GM23338 (cell line): Measurements from ENCODE around the gene CD2. TPM values are rescaled to one million over a fixed set of nuclear protein-coding genes. Genes with fewer than 3 reads are reported as not detected.
A peak's percentile ranks its signal among the peaks of the same experiment; 100 is the strongest.

Experiments
- ATAC-seq: fragments of 200-7000 bp; cut with Tn5 transposase; 3 replicates; pipeline ENCODE4 v1.9.1; 2020
- DNase-seq: peaks from one replicate; pipeline ENCODE4 v3.0.0-alpha.2; 2015; ENCODE audit warnings: low spot score
- H2AFZ ChIP-seq: fragments of 200-600 bp; sonication (generic); 2 replicates; pipeline ENCODE4 v1.8.0; 2016; ENCODE audit warnings: antibody characterized with exemption, mild to moderate bottlenecking, moderate library complexity
- H3F3A ChIP-seq: fragments of 200-600 bp; sonication (generic); replicated peaks from 2 replicates; pipeline ENCODE4 v1.8.0; 2017; ENCODE audit warnings: antibody characterized with exemption, mixed run types, low read depth
- H3K27ac ChIP-seq: fragments of 200-600 bp; sonication (generic); 2 replicates; pipeline ENCODE4 v1.6.1; 2016; ENCODE audit warnings: low read depth
- H3K27me3 ChIP-seq: fragments of 200-600 bp; sonication (generic); 2 replicates; pipeline ENCODE4 v1.8.0; 2016; ENCODE audit warnings: mild to moderate bottlenecking, mixed run types, moderate library complexity; ENCODE audit not compliant: insufficient read depth
- H3K36me3 ChIP-seq: fragments of 200-600 bp; sonication (generic); 2 replicates; pipeline ENCODE4 v1.8.0; 2016; ENCODE audit warnings: mild to moderate bottlenecking; ENCODE audit not compliant: insufficient read depth
- H3K4me1 ChIP-seq: fragments of 200-600 bp; sonication (generic); 2 replicates; pipeline ENCODE4 v1.8.0; 2016; ENCODE audit warnings: mild to moderate bottlenecking, moderate library complexity; ENCODE audit not compliant: insufficient read depth
- H3K4me2 ChIP-seq: fragments of 200-600 bp; sonication (generic); 2 replicates; pipeline ENCODE4 v1.7.1; 2017; ENCODE audit warnings: mixed run types
- H3K4me3 ChIP-seq: fragments of 200-600 bp; sonication (generic); 2 replicates; pipeline ENCODE4 v1.6.1; 2016; ENCODE audit warnings: mixed run types
- H3K79me2 ChIP-seq: fragments of 200-600 bp; sonication (generic); replicated peaks from 2 replicates; pipeline ENCODE4 v1.8.0; 2017; ENCODE audit warnings: mild to moderate bottlenecking; ENCODE audit not compliant: insufficient read depth
- H3K9me2 ChIP-seq: fragments of 200-600 bp; sonication (generic); 2 replicates; pipeline ENCODE4 v1.8.0; 2017; ENCODE audit not compliant: insufficient read depth
- H4K20me1 ChIP-seq: fragments of 200-600 bp; sonication (generic); replicated peaks from 2 replicates; pipeline ENCODE4 v1.8.0; 2017; ENCODE audit warnings: mild to moderate bottlenecking; ENCODE audit not compliant: insufficient read depth
- H3K27ac Mint-ChIP-seq: 2 replicates; pipeline ENCODE4 v1.8.0; 2020; ENCODE audit warnings: inconsistent platforms, mild to moderate bottlenecking, moderate library complexity, mixed read lengths
- H3K27me3 Mint-ChIP-seq: 3 replicates; pipeline ENCODE4 v1.8.0; 2022; ENCODE audit warnings: low read depth, mild to moderate bottlenecking, moderate library complexity, mixed read lengths, inconsistent platforms; ENCODE audit not compliant: insufficient read depth, poor library complexity
- H3K36me3 Mint-ChIP-seq: 3 replicates; pipeline ENCODE4 v1.8.0; 2021; ENCODE audit warnings: low read depth, mild to moderate bottlenecking, inconsistent platforms, moderate library complexity, mixed read lengths
- H3K4me1 Mint-ChIP-seq: 3 replicates; pipeline ENCODE4 v1.8.0; 2020; ENCODE audit warnings: mild to moderate bottlenecking, inconsistent platforms, mixed read lengths
- H3K4me3 Mint-ChIP-seq: 3 replicates; pipeline ENCODE4 v1.8.0; 2021; ENCODE audit warnings: moderate library complexity, mild to moderate bottlenecking, inconsistent platforms, mixed read lengths
- H3K9me3 Mint-ChIP-seq: 3 replicates; pipeline ENCODE4 v1.8.0; 2020; ENCODE audit warnings: moderate library complexity, mild to moderate bottlenecking, inconsistent platforms, mixed read lengths
- CREB1 ChIP-seq: fragments of 250-450 bp; sonication (Bioruptor Pico); IDR thresholded peaks from 2 replicates; pipeline ENCODE4 v1.5.0; 2020; ENCODE audit warnings: low read depth, mild to moderate bottlenecking, moderate library complexity
- EZH2 ChIP-seq: fragments of 200-600 bp; sonication (generic); IDR thresholded peaks from one replicate; pipeline ENCODE4 v1.8.0; 2017; ENCODE audit warnings: antibody characterized with exemption, mild to moderate bottlenecking, low read depth; ENCODE audit not compliant: unreplicated experiment
- EZH2phosphoT487 ChIP-seq: fragments of 200-600 bp; sonication (generic); IDR thresholded peaks from one replicate; pipeline ENCODE4 v1.8.1; 2018; ENCODE audit warnings: antibody characterized with exemption; ENCODE audit not compliant: unreplicated experiment
- POLR2AphosphoS5 ChIP-seq: IDR thresholded peaks from 2 replicates; pipeline ENCODE4 v1.6.1; 2016; ENCODE audit warnings: antibody characterized with exemption, low read depth
- STAT1 ChIP-seq: IDR thresholded peaks from one replicate; pipeline ENCODE4 v1.6.1; 2016; ENCODE audit warnings: antibody characterized with exemption; ENCODE audit not compliant: unreplicated experiment
- ZNF114 ChIP-seq: fragments of 250-450 bp; sonication (Bioruptor Pico); IDR thresholded peaks from 2 replicates; pipeline ENCODE4 v1.5.0; 2020; ENCODE audit warnings: mild to moderate bottlenecking, moderate library complexity
- ZNF331 ChIP-seq: fragments of 250-450 bp; sonication (Bioruptor Pico); IDR thresholded peaks from 2 replicates; pipeline ENCODE4 v1.5.0; 2020; ENCODE audit warnings: low read depth, mild to moderate bottlenecking, moderate library complexity
- polyA plus RNA-seq: library from polyadenylated mRNA; unstranded; fragments of >200 nt; fragmentation: Nextera tagmentation; extraction: Ambion mirVana; gene quantifications from 2 replicates; pipeline ENCODE4 v1.2.1, GENCODE V29; 2016
- total RNA-seq: library from RNA; depleted of rRNA; stranded (reverse); fragments of >200 nt; shearing (Covaris generic); gene quantifications from 2 replicates; pipeline ENCODE4 v1.2.3, GENCODE V29; 2014
- TF ChIP-seq, protein P1 (sequence below), 2 experiments: fragments of 200-600 bp in 1 of 2; sonication (generic) in 1 of 2; conservative IDR thresholded peaks; 2 replicates each; pipeline versions ENCODE4 v1.5.1 to v1.6.1; 2016 to 2017; ENCODE audit warnings: antibody characterized with exemption in 2 of 2, low read depth in 2 of 2, mild to moderate bottlenecking in 2 of 2, moderate library complexity in 1 of 2
- TF ChIP-seq, protein P2 (sequence below): IDR thresholded peaks from one replicate; pipeline ENCODE4 v1.6.1; 2018; ENCODE audit warnings: antibody characterized with exemption; ENCODE audit not compliant: unreplicated experiment
- TF ChIP-seq, protein P3 (sequence below): fragments of 250-450 bp; sonication (Bioruptor Pico); IDR thresholded peaks from 2 replicates; pipeline ENCODE4 v1.5.0; 2020; ENCODE audit warnings: mild to moderate bottlenecking, moderate library complexity

The CD2 gene
- total and polyA plus RNA-seq, 2 experiments from 2014 or later = not detected

DNA sequence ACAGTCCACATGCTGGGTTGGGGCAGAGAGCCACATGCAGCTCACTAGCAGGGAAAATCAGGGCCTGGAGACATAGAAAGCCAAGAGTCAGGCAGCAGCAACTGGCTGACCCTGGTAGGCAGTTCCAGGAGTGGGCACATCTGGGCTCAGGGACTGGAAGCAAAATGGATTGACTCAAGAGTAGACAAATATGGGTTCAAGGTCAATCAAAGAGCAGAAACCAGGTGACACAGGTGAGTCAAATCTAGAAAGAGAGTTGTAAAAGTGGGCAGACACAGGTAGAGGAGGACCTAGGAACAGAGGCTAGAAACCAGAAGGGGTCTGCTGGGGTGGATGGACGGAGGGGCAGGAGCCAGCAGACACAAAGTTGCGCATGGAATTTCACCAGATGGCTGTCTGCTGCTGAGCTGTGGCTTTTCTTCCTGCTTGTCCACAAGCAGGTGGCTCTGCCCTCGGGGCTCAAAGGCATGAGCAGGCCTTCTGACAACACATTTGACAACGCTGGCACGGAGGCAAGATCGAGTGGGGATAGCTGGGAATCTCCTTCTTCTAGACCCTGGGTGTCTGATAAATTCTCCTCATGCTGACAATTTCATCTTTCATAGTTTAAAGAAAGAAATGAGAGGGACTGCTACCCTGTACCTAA lies 45.9 kb upstream of the CD2 start (continued):
- TF ChIP-seq ZNF331 = no peak
- TF ChIP-seq, protein P1, sequence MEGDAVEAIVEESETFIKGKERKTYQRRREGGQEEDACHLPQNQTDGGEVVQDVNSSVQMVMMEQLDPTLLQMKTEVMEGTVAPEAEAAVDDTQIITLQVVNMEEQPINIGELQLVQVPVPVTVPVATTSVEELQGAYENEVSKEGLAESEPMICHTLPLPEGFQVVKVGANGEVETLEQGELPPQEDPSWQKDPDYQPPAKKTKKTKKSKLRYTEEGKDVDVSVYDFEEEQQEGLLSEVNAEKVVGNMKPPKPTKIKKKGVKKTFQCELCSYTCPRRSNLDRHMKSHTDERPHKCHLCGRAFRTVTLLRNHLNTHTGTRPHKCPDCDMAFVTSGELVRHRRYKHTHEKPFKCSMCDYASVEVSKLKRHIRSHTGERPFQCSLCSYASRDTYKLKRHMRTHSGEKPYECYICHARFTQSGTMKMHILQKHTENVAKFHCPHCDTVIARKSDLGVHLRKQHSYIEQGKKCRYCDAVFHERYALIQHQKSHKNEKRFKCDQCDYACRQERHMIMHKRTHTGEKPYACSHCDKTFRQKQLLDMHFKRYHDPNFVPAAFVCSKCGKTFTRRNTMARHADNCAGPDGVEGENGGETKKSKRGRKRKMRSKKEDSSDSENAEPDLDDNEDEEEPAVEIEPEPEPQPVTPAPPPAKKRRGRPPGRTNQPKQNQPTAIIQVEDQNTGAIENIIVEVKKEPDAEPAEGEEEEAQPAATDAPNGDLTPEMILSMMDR (conservative IDR thresholded peaks at IDR 0.05; ENCODE audit: low read depth in 2 of 2) = no peak
- no peak for TF ChIP-seq EZH2phosphoT487
- no peak for TF ChIP-seq ZNF114 (CRISPR knock-in tag)

DNA sequence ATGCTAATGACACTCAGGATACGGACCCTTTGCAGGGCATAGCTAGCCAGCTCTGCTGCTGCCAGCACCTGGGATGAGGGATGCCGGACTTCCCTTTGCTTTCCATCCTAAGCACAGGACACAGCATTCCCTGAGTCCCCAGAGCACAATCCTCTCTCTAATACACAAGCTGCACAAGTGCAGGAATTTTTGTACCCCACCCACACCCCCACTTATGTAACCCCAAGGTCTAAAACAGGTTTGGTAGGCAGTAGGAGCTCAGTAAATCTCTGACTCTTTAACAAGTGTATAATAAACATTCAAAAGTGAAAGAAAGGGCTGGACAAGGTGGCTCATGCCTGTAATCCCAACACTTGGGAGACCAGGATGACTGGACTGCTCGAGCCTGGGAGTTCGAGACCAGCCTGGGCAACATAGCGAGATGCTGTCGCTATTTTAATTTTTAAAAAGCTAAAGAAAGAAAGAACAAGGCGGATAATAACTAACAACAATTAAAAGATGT lies 44.5 kb upstream of the CD2 start:
- peaks cover 13% of the 10 kb centered on the region for H3K36me3 Mint-ChIP-seq
- DNase-seq (no peak), ATAC-seq (no peak)
- Histone ChIP-seq H3F3A (peaks cover 11% of the 10 kb centered on the region), H3K36me3 (no peaks in the 10 kb centered on the region), H3K4me2 (no peak overlapping the region), H2AFZ (0 out of 2 replicates have a peak overlapping the region, but pooled peaks have one; percentile 47), H3K27ac (no peak overlapping the region), H3K4me3 (no peak overlapping the region), H3K79me2 (no peaks in the 10 kb centered on the region), H3K4me1 (peaks cover 28% of the 10 kb centered on the region), H4K20me1 (no peaks in the 10 kb centered on the region), H3K27me3 (no peaks in the 10 kb centered on the region), H3K9me2 (peaks cover 7% of the 10 kb centered on the region; the same call in 1 of the 2 replicates)
- H3K4me1 Mint-ChIP-seq = peaks cover 41% of the 10 kb centered on the region
- no peak overlapping the region for H3K4me3 Mint-ChIP-seq
- H3K27me3 Mint-ChIP-seq = peaks cover 5% of the 10 kb centered on the region
- H3K27ac Mint-ChIP-seq = no peak overlapping the region
- peaks cover 17% of the 10 kb centered on the region for H3K9me3 Mint-ChIP-seq
- TF ChIP-seq, protein P2, sequence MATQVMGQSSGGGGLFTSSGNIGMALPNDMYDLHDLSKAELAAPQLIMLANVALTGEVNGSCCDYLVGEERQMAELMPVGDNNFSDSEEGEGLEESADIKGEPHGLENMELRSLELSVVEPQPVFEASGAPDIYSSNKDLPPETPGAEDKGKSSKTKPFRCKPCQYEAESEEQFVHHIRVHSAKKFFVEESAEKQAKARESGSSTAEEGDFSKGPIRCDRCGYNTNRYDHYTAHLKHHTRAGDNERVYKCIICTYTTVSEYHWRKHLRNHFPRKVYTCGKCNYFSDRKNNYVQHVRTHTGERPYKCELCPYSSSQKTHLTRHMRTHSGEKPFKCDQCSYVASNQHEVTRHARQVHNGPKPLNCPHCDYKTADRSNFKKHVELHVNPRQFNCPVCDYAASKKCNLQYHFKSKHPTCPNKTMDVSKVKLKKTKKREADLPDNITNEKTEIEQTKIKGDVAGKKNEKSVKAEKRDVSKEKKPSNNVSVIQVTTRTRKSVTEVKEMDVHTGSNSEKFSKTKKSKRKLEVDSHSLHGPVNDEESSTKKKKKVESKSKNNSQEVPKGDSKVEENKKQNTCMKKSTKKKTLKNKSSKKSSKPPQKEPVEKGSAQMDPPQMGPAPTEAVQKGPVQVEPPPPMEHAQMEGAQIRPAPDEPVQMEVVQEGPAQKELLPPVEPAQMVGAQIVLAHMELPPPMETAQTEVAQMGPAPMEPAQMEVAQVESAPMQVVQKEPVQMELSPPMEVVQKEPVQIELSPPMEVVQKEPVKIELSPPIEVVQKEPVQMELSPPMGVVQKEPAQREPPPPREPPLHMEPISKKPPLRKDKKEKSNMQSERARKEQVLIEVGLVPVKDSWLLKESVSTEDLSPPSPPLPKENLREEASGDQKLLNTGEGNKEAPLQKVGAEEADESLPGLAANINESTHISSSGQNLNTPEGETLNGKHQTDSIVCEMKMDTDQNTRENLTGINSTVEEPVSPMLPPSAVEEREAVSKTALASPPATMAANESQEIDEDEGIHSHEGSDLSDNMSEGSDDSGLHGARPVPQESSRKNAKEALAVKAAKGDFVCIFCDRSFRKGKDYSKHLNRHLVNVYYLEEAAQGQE = no peak
- TF ChIP-seq STAT1 (no peak), POLR2AphosphoS5 (no peak), CREB1 (CRISPR knock-in tag) (no peak), EZH2 (no peak), EZH2phosphoT487 (no peak)
- TF ChIP-seq, protein P3, sequence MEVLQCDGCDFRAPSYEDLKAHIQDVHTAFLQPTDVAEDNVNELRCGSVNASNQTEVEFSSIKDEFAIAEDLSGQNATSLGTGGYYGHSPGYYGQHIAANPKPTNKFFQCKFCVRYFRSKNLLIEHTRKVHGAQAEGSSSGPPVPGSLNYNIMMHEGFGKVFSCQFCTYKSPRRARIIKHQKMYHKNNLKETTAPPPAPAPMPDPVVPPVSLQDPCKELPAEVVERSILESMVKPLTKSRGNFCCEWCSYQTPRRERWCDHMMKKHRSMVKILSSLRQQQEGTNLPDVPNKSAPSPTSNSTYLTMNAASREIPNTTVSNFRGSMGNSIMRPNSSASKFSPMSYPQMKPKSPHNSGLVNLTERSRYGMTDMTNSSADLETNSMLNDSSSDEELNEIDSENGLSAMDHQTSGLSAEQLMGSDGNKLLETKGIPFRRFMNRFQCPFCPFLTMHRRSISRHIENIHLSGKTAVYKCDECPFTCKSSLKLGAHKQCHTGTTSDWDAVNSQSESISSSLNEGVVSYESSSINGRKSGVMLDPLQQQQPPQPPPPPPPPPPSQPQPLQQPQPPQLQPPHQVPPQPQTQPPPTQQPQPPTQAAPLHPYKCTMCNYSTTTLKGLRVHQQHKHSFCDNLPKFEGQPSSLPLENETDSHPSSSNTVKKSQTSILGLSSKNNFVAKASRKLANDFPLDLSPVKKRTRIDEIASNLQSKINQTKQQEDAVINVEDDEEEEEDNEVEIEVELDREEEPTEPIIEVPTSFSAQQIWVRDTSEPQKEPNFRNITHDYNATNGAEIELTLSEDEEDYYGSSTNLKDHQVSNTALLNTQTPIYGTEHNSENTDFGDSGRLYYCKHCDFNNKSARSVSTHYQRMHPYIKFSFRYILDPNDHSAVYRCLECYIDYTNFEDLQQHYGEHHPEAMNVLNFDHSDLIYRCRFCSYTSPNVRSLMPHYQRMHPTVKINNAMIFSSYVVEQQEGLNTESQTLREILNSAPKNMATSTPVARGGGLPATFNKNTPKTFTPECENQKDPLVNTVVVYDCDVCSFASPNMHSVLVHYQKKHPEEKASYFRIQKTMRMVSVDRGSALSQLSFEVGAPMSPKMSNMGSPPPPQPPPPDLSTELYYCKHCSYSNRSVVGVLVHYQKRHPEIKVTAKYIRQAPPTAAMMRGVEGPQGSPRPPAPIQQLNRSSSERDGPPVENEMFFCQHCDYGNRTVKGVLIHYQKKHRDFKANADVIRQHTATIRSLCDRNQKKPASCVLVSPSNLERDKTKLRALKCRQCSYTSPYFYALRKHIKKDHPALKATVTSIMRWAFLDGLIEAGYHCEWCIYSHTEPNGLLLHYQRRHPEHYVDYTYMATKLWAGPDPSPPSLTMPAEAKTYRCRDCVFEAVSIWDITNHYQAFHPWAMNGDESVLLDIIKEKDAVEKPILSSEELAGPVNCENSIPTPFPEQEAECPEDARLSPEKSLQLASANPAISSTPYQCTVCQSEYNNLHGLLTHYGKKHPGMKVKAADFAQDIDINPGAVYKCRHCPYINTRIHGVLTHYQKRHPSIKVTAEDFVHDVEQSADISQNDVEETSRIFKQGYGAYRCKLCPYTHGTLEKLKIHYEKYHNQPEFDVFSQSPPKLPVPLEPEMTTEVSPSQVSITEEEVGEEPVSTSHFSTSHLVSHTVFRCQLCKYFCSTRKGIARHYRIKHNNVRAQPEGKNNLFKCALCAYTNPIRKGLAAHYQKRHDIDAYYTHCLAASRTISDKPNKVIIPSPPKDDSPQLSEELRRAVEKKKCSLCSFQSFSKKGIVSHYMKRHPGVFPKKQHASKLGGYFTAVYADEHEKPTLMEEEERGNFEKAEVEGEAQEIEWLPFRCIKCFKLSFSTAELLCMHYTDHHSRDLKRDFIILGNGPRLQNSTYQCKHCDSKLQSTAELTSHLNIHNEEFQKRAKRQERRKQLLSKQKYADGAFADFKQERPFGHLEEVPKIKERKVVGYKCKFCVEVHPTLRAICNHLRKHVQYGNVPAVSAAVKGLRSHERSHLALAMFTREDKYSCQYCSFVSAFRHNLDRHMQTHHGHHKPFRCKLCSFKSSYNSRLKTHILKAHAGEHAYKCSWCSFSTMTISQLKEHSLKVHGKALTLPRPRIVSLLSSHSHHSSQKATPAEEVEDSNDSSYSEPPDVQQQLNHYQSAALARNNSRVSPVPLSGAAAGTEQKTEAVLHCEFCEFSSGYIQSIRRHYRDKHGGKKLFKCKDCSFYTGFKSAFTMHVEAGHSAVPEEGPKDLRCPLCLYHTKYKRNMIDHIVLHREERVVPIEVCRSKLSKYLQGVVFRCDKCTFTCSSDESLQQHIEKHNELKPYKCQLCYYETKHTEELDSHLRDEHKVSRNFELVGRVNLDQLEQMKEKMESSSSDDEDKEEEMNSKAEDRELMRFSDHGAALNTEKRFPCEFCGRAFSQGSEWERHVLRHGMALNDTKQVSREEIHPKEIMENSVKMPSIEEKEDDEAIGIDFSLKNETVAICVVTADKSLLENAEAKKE = no peak
- TF ChIP-seq, protein P1 (conservative IDR thresholded peaks at IDR 0.05; ENCODE audit: low read depth in 2 of 2) = no peak
